GM19372 (cell line): Measurements from ENCODE around the gene GIT2.
A peak's percentile ranks its signal among the peaks of the same experiment; 100 is the strongest.
"Not testable (repeated sequence)": the region's sequence is repeated elsewhere in the genome, so short reads cannot be mapped to it uniquely, and the experiment has no call there.

Experiments
- ATAC-seq: cut with Tn5 transposase; IDR thresholded peaks from one replicate; pipeline ENCODE4 v1.9.1; 2021; ENCODE audit warnings: mild to moderate bottlenecking, low read depth, moderate library complexity; ENCODE audit not compliant: unreplicated experiment

Gene GIT2, protein sequence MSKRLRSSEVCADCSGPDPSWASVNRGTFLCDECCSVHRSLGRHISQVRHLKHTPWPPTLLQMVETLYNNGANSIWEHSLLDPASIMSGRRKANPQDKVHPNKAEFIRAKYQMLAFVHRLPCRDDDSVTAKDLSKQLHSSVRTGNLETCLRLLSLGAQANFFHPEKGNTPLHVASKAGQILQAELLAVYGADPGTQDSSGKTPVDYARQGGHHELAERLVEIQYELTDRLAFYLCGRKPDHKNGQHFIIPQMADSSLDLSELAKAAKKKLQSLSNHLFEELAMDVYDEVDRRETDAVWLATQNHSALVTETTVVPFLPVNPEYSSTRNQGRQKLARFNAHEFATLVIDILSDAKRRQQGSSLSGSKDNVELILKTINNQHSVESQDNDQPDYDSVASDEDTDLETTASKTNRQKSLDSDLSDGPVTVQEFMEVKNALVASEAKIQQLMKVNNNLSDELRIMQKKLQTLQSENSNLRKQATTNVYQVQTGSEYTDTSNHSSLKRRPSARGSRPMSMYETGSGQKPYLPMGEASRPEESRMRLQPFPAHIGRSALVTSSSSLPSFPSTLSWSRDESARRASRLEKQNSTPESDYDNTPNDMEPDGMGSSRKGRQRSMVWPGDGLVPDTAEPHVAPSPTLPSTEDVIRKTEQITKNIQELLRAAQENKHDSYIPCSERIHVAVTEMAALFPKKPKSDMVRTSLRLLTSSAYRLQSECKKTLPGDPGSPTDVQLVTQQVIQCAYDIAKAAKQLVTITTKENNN

GRCh38 chr12:109995686-109996482 lies at the start of gene GIT2:
TSS of gene GIT2 (minus strand) at chr12:109996368. CDS start at chr12:109996224, 144 bp downstream.
- ATAC-seq: peak; percentile 71

DNA sequence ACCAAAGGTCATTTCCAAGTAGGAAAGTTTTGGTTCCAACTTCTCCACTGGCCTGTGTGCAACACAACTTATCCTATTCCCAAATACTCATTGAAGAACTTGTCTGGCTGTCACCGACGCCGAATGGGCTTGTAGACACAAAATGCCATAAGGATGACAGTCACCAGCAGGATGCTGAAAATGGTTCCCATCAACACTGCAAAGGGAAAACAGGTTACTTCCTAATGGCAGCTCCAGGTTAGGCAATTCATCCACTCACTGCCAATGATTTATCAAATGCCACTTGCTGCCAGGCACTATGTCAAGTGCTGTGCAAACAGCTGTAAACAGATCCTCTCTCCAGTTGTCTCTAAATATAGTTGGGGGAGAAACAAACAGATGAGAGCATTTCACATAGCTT lies 46.1 kb upstream of the GIT2 start:
- ATAC-seq: no peak

- no peak for ATAC-seq
These were observed 43.1 kb upstream of the GIT2 start for GRCh38 chr12:110039085-110039807.

GRCh38 chr12:110038741-110039084 lies 42.5 kb upstream of the GIT2 start:
- no peak for ATAC-seq

DNA sequence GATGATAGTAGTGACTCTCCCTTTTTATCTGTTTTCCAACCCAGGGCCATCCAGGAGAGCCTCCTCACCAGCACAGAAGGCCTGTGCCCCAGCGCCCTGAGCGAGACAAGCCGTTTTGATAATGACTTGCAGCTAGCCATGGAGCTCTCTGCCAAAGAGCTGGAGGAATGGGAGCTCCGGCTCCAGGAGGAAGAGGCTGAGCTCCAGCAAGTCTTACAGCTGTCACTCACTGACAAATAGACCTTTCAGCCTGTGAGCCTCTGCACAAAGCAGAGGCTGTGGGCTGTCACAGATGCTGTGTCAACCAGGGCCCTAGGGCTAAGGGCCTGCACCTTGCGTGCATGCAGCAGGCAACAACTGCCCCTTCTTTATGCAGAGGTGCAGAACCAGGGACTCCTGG lies 41.1 kb upstream of the GIT2 start:
- ATAC-seq: no peak

DNA sequence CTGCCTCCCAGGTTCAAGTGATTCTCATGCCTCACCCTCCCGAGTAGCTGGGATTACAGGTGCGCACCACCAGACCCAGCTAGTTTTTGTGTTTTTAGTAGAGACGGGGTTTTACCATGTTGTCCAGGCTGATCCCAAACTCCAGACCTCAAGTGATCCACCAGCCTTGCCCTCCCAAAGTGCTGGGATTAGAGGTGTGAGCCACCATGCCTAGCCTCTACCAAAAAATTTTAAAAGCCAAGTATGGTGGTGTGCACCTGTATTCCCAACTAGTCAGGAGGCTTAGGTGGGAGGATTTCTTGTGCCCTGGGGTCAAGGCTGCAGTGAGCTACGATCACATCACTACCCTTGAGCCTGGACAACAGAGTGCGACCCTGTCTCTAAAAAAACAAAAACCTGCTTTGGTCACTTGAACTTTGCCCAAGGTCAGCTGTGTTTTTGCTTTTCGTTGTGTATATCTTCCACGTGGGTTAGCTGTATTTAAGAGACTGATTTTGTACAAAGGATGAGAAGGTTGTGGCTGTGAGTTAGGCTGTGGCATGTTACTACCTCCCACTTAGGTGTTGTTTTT lies 39.5 kb upstream of the GIT2 start:
- ATAC-seq: no peak

GRCh38 chr12:110033888-110034287 lies 37.7 kb upstream of the GIT2 start:
- no peak for ATAC-seq

GRCh38 chr12:110029290-110029815 lies 33.2 kb upstream of the GIT2 start:
- no peak for ATAC-seq

- no peak for ATAC-seq
These were observed 32.2 kb upstream of the GIT2 start for GRCh38 chr12:110028323-110028722.

DNA sequence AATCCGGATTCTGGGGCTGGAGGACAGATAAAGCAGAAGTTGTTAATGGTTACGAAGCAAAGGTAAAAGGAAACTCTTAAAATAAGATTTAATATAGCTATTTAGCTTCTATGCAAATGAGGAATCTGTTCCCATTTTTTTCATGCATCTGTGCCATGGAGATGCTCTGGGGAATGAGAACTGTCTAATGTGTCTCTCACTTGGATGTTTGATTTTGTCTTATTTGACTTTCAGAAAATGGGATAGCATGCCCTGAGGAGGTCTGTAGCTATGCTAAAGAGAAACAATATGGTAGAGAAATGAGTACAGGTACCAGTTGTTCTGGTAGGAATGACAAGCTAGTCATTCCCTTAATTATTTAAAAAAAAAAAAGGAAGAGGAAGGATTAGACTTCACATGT lies 27.9 kb upstream of the GIT2 start:
- no peak for ATAC-seq

- ATAC-seq: no peak
These were observed 27.2 kb upstream of the GIT2 start for GRCh38 chr12:110023059-110023980.

- no peak for ATAC-seq
These were observed 24.8 kb upstream of the GIT2 start for GRCh38 chr12:110020956-110021355.

DNA sequence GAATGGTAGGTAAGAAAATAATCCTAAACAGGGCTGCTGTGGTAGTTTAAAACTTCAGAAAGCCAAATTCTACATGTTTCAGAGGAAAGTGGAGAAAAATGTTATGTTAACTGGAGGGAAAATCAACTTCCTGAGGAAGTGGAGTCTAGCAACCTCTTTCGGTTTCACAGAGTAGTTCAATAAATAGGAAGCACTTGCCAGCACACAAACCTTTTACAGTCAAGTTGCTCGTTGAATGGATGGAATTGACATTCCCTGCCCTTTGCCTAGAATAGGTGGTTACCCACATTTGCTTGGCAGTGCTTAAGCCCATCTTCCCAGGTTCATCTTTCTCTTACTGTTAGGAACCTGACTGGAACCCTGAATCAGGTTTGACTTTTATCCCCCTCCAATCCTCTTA lies 19.0 kb upstream of the GIT2 start:
- no peak for ATAC-seq

DNA sequence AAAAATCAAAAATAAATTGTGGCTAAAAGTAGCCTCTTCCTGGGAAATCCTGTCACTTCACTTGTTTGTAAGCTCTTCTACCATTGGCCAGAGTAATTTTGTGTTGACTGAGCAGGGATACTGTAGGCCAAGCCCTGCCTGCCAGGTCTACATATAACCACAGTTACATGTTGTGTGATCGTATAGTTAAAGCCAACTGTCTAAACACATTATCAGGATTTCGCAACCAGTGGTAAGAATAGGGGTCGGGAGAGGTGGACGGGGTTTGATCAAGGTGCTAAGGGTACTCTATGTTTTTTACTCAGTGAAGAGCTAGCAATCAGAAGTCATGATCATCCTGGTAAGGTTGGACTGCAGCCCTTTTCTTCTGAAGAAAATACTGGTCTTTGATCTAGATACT lies 16.5 kb upstream of the GIT2 start:
- ATAC-seq: no peak

DNA sequence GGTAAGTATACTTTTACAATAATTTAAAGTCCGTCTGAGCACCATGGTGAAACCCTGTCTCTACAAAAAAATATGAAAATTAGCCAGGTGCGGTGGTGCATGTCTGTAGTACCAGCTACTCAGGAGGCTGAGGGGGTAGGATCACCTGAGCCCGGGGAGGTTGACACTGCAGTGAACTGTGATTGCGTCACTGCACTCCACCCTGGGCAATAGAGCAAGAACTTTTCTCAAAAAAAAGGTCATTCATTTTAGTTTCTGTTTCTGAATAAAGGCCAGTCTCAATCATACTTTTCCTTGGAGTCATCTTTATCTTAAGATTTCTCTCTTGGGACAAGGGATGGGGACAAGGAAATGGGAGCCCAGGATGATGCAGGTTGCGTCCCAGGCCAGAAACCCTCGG lies 16.0 kb upstream of the GIT2 start:
- ATAC-seq: peak; percentile 44

GRCh38 chr12:110010853-110011723 lies 14.9 kb upstream of the GIT2 start:
- no peak for ATAC-seq

GRCh38 chr12:110008681-110009398 lies 12.7 kb upstream of the GIT2 start:
- not testable (repeated sequence) for ATAC-seq
